T47D (cell line): ENCODE results near the gene KCP.

Experiments used
- DNase-seq, 2 experiments: peaks; one replicate each; pipeline versions ENCODE4 v3.0.0 to v3.0.0-alpha.2; 2011 to 2012; ENCODE audit warnings: low read depth in 1 of 2, low spot score in 1 of 2
- JUND ChIP-seq: IDR thresholded peaks from 2 replicates; pipeline ENCODE4 v1.6.1; 2012; ENCODE audit warnings: low read depth
- in situ Hi-C: cut with HindIII; loops from 2 replicates; pipeline ENCODE4 v1.10.0; 2016; ENCODE audit warnings: low sequenced_read_pairs, low pct_unique_long_range_greater_than_20kb

The KCP gene

GRCh38 chr7:128849156-128849515, 61.4 kb downstream of the KCP start:
- no peak for DNase-seq
- TF ChIP-seq JUND: no peak
- in situ Hi-C loops: no loop called here

DNA sequence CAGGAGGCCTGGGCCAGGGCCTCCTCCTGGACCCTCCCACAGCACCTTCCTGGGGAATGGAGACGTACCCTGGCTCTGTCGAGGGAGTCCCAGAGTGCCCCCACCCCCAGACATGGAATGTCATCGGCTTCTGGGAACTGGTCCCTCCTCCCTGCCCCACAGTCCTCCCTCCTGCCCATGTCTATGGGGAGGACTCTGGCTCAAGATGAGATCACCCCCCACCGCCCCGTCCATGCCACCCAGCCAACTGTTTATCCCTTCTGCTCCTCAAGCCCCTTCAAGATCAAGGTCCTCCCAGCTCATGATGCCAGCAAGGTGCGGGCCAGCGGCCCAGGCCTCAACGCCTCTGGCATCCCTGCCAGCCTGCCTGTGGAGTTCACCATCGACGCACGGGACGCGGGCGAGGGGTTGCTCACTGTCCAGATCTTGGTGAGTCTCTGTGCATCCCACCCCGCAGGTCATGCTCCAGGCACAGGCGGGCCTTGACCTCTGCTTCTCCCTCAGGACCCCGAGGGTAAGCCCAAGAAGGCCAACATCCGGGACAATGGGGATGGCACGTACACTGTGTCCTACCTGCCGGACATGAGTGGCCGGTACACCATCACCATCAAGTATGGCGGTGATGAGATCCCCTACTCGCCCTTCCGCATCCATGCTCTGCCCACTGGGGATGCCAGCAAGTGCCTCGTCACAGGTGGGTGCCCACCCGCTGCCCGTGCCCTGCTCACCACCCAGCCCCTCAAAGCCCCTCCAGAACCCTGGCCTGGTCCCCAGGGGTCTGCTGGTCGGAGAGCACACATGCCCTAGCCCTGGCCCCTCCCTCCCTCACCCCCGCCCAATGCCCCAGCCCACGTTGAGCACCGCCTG, 62.0 kb downstream of the KCP start:
- TF ChIP-seq JUND: no peak
- DNase-seq: no peak
- in situ Hi-C loops: no loop called here

- no peak for DNase-seq
- in situ Hi-C loops: no loop called here
- no peak for TF ChIP-seq JUND
Measured at GRCh38 chr7:128847721-128848211, 62.7 kb downstream of the KCP start.

DNA sequence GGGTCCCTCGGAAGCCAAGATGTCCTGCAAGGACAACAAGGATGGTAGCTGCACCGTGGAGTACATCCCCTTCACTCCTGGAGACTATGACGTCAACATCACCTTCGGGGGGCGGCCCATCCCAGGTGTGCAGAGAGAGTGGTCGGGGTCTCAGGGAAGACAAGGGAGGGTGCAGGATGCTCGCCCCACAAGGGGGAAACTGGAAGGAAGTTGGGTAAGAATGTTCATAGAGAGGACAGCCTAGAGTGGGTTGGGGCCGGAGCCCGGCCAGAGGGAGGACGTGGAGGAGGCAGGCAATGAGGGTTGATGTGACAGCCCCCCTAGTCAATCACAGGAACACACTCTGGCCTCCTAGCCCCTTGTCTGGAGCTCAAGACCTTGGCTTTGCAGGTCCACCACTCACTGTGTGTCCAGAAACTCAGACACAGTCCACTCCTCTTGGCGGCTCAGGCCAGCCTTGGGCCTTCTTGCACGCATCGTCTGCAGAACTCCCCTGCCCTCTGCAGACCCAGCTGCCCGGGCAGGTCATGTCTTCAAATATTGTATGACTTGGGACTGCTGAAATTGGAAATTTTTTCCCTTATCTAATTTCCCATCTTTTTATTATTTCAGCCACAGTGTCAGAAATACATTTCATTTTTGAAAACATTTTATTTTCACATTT, 63.6 kb downstream of the KCP start:
- in situ Hi-C loops: no loop called here
- DNase-seq: no peak
- no peak for TF ChIP-seq JUND

DNA sequence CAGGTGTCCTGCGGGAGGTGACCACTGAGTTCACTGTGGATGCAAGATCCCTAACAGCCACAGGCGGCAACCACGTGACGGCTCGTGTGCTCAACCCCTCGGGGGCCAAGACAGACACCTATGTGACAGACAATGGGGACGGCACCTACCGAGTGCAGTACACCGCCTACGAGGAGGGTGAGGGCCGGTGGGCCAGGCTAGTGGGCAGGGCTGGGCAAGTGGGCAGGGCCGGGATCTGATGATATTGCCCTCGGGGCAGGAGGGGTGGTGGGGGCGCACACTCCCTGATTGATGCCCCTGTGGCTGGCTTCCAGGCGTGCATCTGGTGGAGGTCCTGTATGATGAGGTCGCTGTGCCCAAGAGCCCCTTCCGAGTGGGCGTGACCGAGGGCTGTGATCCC, 64.5 kb downstream of the KCP start:
- TF ChIP-seq JUND: no peak
- in situ Hi-C loops: no loop called here
- DNase-seq: no peak

DNA sequence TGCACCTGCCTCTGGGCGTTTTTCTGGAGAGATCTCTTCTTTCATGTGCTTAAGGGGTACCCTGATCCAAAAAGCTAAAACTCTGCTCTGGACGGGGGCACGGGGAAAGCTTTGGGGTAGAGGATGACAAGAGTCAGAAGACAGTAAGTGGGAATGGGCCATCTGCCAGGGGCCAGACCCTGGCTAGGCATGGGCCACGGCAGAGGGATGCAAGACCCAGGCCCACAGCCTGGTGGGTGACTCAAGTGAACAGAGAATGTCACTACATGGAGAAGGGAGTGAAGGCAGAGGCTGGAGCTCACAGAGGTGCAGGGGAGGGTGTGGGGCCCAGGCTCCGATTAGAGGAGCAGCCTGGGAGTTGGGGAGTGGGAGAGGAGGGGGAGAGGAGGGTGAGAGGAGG, 65.0 kb downstream of the KCP start:
- TF ChIP-seq JUND: no peak
- DNase-seq: no peak
- in situ Hi-C loops: no loop called here

GRCh38 chr7:128844777-128845311, 65.7 kb downstream of the KCP start:
- no peak for DNase-seq
- in situ Hi-C loops: no loop called here
- no peak for TF ChIP-seq JUND

GRCh38 chr7:128843938-128844621, 66.4 kb downstream of the KCP start:
- no peak for TF ChIP-seq JUND
- in situ Hi-C loops: no loop called here
- no peak for DNase-seq

DNA sequence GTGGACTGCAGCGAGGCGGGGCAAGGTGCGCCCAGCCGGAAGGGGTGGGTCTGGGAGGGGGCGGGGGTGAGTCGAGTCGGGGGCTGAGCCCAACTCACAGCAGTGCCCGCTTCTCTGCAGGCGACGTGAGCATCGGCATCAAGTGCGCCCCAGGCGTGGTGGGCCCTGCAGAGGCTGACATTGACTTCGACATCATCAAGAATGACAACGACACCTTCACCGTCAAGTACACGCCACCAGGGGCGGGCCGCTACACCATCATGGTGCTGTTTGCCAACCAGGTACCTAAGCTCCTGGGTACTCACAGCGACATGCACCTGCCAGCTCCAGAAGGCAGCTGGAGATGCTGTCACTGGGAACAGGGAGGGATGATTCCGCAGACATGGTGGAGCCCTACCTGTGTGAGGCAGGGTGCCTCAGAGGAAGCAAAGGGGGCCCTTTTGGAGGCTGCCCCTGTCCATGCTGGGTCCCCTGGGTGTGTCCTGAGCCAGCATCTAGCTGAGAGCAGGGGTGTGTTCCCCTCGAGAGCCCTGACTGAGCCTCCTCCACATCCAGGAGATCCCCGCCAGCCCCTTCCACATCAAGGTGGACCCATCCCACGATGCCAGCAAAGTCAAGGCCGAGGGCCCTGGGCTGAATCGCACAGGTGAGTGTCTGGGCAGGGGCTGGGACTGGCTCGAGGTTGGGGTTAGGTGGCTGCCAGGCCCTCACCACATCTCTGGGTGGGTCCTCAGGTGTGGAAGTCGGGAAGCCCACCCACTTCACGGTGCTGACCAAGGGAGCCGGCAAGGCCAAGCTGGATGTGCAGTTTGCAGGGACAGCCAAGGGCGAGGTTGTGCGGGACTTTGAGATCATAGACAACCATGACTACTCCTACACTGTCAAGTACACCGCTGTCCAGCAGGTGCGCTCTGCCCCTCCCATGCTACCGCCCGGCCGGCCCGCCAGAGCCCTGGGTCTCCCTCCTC, 67.6 kb downstream of the KCP start:
- no peak for TF ChIP-seq JUND
- no peak for DNase-seq
- in situ Hi-C loops: no loop called here

DNA sequence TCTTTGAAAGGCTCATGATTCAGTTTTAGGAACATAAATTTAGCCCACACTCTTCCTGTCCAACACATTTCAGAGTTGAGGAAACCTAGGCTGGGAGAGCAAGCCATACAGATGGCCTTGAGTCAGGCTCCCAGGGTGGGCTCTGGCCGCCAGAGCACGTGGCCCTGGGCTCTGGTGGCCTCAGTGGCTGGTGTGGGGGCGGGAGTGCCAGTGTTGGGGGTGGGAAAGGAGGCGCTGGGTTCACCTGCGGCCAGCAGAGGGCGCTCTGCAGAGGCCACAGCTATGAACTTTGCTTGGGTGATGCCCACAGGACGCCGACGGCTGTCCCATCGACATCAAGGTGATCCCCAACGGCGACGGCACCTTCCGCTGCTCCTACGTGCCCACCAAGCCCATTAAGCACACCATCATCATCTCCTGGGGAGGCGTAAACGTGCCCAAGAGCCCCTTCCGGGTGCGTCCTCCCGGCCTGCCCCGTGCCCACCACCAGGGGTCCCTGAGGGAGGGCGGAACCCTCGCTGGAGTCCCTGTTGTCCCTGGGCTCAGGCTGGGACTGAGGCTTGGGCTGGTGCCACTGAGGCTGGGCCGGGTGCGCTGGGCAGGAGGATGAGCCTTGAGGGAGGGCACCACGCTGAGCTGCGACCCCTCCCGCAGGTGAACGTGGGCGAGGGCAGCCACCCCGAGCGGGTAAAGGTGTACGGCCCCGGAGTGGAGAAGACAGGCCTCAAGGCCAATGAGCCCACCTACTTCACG, 68.4 kb downstream of the KCP start:
- TF ChIP-seq JUND: no peak
- in situ Hi-C loops: no loop called here
- peak in 1 of 2 experiments; percentile 34 for DNase-seq

DNA sequence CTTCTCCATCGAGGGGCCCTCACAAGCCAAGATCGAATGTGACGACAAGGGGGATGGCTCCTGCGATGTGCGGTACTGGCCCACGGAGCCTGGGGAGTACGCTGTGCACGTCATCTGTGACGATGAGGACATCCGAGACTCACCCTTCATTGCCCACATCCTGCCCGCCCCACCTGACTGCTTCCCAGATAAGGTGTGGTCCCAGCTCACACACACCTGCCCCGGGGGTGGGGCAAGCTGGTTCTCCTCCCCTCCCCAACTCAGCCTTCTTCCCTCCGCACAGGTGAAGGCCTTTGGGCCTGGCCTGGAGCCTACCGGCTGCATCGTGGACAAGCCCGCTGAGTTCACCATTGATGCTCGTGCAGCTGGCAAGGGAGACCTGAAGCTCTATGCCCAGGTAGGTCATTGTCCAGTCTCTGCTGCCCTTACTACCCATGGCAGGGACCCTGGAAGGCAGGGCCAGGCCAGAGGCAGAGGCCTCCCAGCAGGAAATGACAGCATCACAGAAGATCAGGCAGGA, 69.3 kb downstream of the KCP start:
- in situ Hi-C loops: no loop called here
- DNase-seq: no peak
- TF ChIP-seq JUND: no peak
